Nephron (organoid): Measurements from ENCODE around the gene TNFAIP1.

ENCODE experiments used
- H3K27ac Mint-ChIP-seq, 3 experiments: 2 replicates each; pipeline ENCODE4 v1.8.0; 2020; ENCODE audit warnings: mixed read lengths in 3 of 3, mild to moderate bottlenecking in 2 of 3, moderate library complexity in 1 of 3
- H3K27me3 Mint-ChIP-seq: 2 replicates; pipeline ENCODE4 v1.8.0; 2021; ENCODE audit warnings: low read depth, mild to moderate bottlenecking, moderate library complexity, mixed read lengths
- H3K36me3 Mint-ChIP-seq: 2 replicates; pipeline ENCODE4 v1.8.0; 2020; ENCODE audit warnings: low read depth, mixed read lengths
- H3K4me1 Mint-ChIP-seq: 2 replicates; pipeline ENCODE4 v1.8.0; 2020; ENCODE audit warnings: mixed read lengths
- H3K4me3 Mint-ChIP-seq, 3 experiments: 2 replicates each; pipeline ENCODE4 v1.8.0; 2020; ENCODE audit warnings: mild to moderate bottlenecking in 3 of 3, mixed read lengths in 3 of 3, moderate library complexity in 2 of 3
- H3K9me3 Mint-ChIP-seq: 2 replicates; pipeline ENCODE4 v1.8.0; 2020; ENCODE audit warnings: mixed read lengths
- CTCF ChIP-seq, 3 experiments: fragments of 200-600 bp; sonication (generic); IDR thresholded peaks; one replicate each; pipeline ENCODE4 v1.5.0; 2021; ENCODE audit warnings: antibody characterized with exemption in 3 of 3; ENCODE audit not compliant: unreplicated experiment in 3 of 3

The TNFAIP1 gene

GRCh38 chr17:28328325-28328724, 7.2 kb upstream of the TNFAIP1 start:
- no peak overlapping the region for H3K27ac Mint-ChIP-seq
- H3K27me3 Mint-ChIP-seq, result no peaks in the 10 kb centered on the region
- H3K36me3 Mint-ChIP-seq, result peaks cover 28% of the 10 kb centered on the region
- peaks cover 9% of the 10 kb centered on the region for H3K4me1 Mint-ChIP-seq
- H3K4me3 Mint-ChIP-seq, result no peak overlapping the region
- no peaks in the 10 kb centered on the region for H3K9me3 Mint-ChIP-seq
- no peak for TF ChIP-seq CTCF (IDR thresholded peaks at IDR 0.05; ENCODE audit: unreplicated experiment in 3 of 3)

- no peak overlapping the region for H3K27ac Mint-ChIP-seq
- no peak for TF ChIP-seq CTCF (IDR thresholded peaks at IDR 0.05; ENCODE audit: unreplicated experiment in 3 of 3)
Measured at GRCh38 chr17:28330671-28331070, 4.9 kb upstream of the TNFAIP1 start.

GRCh38 chr17:28331891-28332420, 3.6 kb upstream of the TNFAIP1 start:
- peaks cover 32% of the 10 kb centered on the region for H3K4me1 Mint-ChIP-seq
- no peaks in the 10 kb centered on the region for H3K27me3 Mint-ChIP-seq
- H3K4me3 Mint-ChIP-seq, result peak overlapping the region; percentile 46 to 99 (median 98)
- TF ChIP-seq CTCF (IDR thresholded peaks at IDR 0.05; ENCODE audit: unreplicated experiment in 3 of 3), result no peak
- peaks cover 19% of the 10 kb centered on the region for H3K36me3 Mint-ChIP-seq
- H3K9me3 Mint-ChIP-seq, result no peaks in the 10 kb centered on the region
- no peak overlapping the region for H3K27ac Mint-ChIP-seq

More at GRCh38 chr17:28330671-28331070, 4.9 kb upstream of the TNFAIP1 start:
- H3K4me3 Mint-ChIP-seq, result peak overlapping the region in 1 of 3 experiments; percentile 69
- H3K9me3 Mint-ChIP-seq, result no peaks in the 10 kb centered on the region
- H3K27me3 Mint-ChIP-seq, result no peaks in the 10 kb centered on the region
- peaks cover 28% of the 10 kb centered on the region for H3K36me3 Mint-ChIP-seq
- peaks cover 24% of the 10 kb centered on the region for H3K4me1 Mint-ChIP-seq

- H3K27me3 Mint-ChIP-seq, result no peaks in the 10 kb centered on the region
- H3K9me3 Mint-ChIP-seq, result no peaks in the 10 kb centered on the region
- peak overlapping the region in 1 of 3 experiments; percentile 9 for H3K27ac Mint-ChIP-seq
- H3K4me3 Mint-ChIP-seq, result peak overlapping the region; percentile 98 to 99 (median 99)
- H3K4me1 Mint-ChIP-seq, result peaks cover 42% of the 10 kb centered on the region
- peaks cover 9% of the 10 kb centered on the region for H3K36me3 Mint-ChIP-seq
- no peak for TF ChIP-seq CTCF (IDR thresholded peaks at IDR 0.05; ENCODE audit: unreplicated experiment in 3 of 3)
Measured at GRCh38 chr17:28333083-28333746, 2.3 kb upstream of the TNFAIP1 start.

- Mint-ChIP-seq H3K36me3 (peaks cover 5% of the 10 kb centered on the region), H3K4me1 (peaks cover 48% of the 10 kb centered on the region), H3K27ac (peak overlapping the region; percentile 23 to 79 (median 46)), H3K4me3 (peak overlapping the region; percentile 98 to 99 (median 99)), H3K9me3 (no peaks in the 10 kb centered on the region), H3K27me3 (no peaks in the 10 kb centered on the region)
- no peak for TF ChIP-seq CTCF (IDR thresholded peaks at IDR 0.05; ENCODE audit: unreplicated experiment in 3 of 3)
Measured at GRCh38 chr17:28334171-28334570, 1.4 kb upstream of the TNFAIP1 start.
